NCI-H1092 treated with DMSO at 0.1 percent for 48 hours (cell line): ENCODE results near the gene MED7.

ENCODE experiments used
- DNase-seq: peaks from one replicate; lab custom pipeline; 2025; lab: John Stamatoyannopoulos, UW

MED7 gene

DNA sequence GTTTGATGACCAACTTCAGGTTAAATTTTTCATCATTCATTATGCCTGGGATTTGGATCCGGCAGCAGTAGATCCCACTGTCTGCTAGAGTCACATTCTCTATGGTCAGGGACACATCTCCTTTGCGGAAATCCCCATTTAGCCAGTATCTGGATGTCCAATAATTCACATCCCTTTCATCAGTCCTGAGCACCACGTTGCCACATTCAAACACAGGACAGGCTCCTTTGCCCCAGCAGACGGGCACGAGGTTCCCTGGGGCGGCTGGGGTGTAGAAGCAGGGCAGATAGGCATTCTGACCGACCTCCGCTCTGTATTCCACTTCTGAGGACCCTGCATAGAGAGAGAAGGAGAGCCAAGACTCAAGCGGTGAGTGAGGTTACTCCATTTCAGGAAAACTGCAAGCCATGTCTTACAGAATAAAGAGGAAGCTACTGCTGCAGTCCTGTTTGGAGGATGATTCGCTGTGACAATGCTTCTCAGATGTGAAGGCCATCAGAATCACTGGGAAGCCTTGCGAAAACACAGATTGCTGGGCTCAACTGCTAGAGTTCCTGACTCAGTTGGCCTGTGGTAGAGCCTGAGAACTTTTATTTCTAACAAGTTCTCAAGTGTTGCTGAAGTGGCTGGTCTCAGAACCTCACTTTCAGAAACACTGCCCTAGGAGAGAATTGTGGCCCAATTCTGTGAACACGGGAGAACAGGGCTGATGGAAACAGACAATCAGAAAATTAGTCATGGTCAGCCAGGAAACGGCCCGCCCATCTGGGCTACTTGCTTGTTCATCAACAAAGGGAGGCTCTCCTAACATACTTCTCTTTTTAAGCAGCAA, 35.8 kb downstream of the MED7 start:
- DNase-seq = no peak

DNA sequence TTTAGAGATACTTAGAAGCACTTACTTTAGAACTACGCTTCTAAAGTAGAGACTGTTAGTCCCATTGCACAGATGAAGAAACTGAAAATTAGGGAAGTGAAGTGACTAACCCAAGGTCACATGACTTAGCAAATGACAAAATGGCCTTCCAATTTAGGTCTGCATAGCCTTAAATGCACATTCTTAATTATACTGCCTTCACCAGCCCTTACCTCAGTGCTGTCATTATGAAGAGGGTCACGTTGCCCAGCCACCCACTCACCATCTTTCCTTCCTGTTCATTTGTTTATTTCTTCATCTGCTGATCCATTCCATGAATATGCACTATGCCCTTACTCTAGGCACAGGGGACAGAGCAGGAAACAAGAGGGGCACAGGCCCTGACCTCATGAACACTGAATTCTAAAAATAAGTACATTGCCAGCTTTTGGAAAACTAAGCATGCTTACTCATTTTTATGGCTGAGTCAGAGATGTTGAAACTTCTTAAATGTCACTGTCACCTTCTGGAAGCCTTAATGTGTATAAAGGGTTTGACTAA, 42.5 kb downstream of the MED7 start:
- DNase-seq = no peak

- no peak for DNase-seq
Observed at GRCh38 chr5:157088342-157088990, 54.2 kb downstream of the MED7 start.
